Ovary (tissue), 9 donors: ENCODE results near the gene MAP2K5. TPM values are rescaled to one million over a fixed set of nuclear protein-coding genes. Genes with fewer than 3 reads are reported as not detected.

Experiments used
- DNase-seq, 5 donors: peaks; one replicate each; pipeline ENCODE4 v3.0.0-alpha.2; 2019 to 2020
- H3K27ac ChIP-seq, 2 donors: fragments of 200-600 bp; one replicate each; pipeline versions ENCODE4 v1.5.1 to v1.8.0; 2019 to 2022
- H3K27me3 ChIP-seq: fragments of 200-600 bp; one replicate; pipeline ENCODE4 v1.8.0; 2022
- H3K36me3 ChIP-seq: fragments of 200-600 bp; sonication (generic); one replicate; pipeline ENCODE4 v1.5.1; 2019
- H3K4me1 ChIP-seq: one replicate; pipeline ENCODE4 v1.8.1; 2013; ENCODE audit warnings: mild to moderate bottlenecking, moderate library complexity; ENCODE audit not compliant: insufficient read depth
- H3K4me3 ChIP-seq: fragments of 200-600 bp; sonication (generic); one replicate; pipeline ENCODE4 v1.5.1; 2017
- H3K9me3 ChIP-seq, 2 donors: fragments of 200-600 bp in 1 of 2; sonication (generic) in 1 of 2; one replicate each; pipeline versions ENCODE4 v1.5.1 to v1.8.1; 2013 to 2019; ENCODE audit warnings: mild to moderate bottlenecking in 1 of 2, moderate library complexity in 1 of 2
- CTCF ChIP-seq, 3 donors: fragments of 450-650 bp in 2 of 3; fragments of 200-600 bp in 1 of 3; IDR thresholded peaks; one replicate each; pipeline versions ENCODE4 v1.5.1 to v1.8.0; 2016 to 2022; ENCODE audit warnings: antibody characterized with exemption in 3 of 3, mild to moderate bottlenecking in 1 of 3
- EP300 ChIP-seq: sonication (generic); formaldehyde crosslinking; IDR thresholded peaks from one replicate; pipeline ENCODE4 v1.6.1; 2017; ENCODE audit warnings: antibody characterized with exemption
- POLR2A ChIP-seq: fragments of 450-650 bp; IDR thresholded peaks from one replicate; pipeline ENCODE4 v1.6.1; 2017; ENCODE audit warnings: antibody characterized with exemption, mild to moderate bottlenecking, moderate library complexity
- WGBS, 3 donors: extraction: QIAGEN DNeasy Blood & Tissue Kit in 1 of 3; methylation state at CpG; one replicate each; pipeline versions ENCODE4 v1.1.5 to v1.1.7; 2013 to 2017; 5-methylcytosine and 5-hydroxymethylcytosine counted together
- intact Hi-C, 4 donors: fragments of 100-400 bp; cut with DNase I; formaldehyde crosslinking; loops; one replicate each; pipeline versions ENCODE4 v1.11.0 to v1.15.1; 2022 to 2023
- polyA plus RNA-seq, 2 donors: library from polyadenylated mRNA; stranded (reverse); fragments of 200-250 nt in 1 of 2; fragments of 350-450 nt in 1 of 2; fragmentation: Illumina TruSeq in 1 of 2; extraction: RNeasy Lipid Tissue Mini Kit (QIAGEN cat#74804) in 1 of 2; gene quantifications; one replicate each; pipeline ENCODE4 v1.2.3, GENCODE V29; 2013 to 2014
- total RNA-seq, 7 donors: library from RNA; depleted of rRNA in 2 of 7; stranded (reverse); fragments of >200 nt in 2 of 7; fragmentation: NEBNext Ultra II Directional in 3 of 7; extraction: Animal tissue kit (Norgen Biotek cat#: 25700) in 3 of 7; gene quantifications; one replicate each; pipeline versions ENCODE4 v1.1.0 to v1.2.4, GENCODE V29; 2016 to 2023
- donor health status: DM: no; HTN: no; CAD: no; lungs with moderate emphysema.
- donor health status: DM: no; HTN: no; CAD: no.
- donor health status: Bipolar disorder and iron deficiency.
- donor health status: DM: yes; HTN: yes; CAD: no.
- donor health status: DM: no; HTN: no; CAD: no.
- donor health status: DM: yes; HTN: yes; CAD: no.

MAP2K5 gene
- total and polyA plus RNA-seq, 9 donors: 4.0 to 39.8 (median 23.2) TPM

- no peak for DNase-seq
- no peak overlapping the region for H3K4me3 ChIP-seq
- TF ChIP-seq POLR2A: no peak
- TF ChIP-seq EP300: no peak
- no peak for TF ChIP-seq CTCF (IDR thresholded peaks at IDR 0.05)
- 74 to 79% (median 76%) methylated on average over 13 of the region's 13 CpGs for WGBS, 3 donors
- no peak overlapping the region for H3K27ac ChIP-seq
- H3K36me3 ChIP-seq: no peaks in the 10 kb centered on the region
- intact Hi-C loops: loop anchor here in 2 of 4 donors (10.0 kb wide), 1 partner anchor 333 kb away; no protein-coding TSS in a partner anchor
- H3K4me1 ChIP-seq: no peaks in the 10 kb centered on the region
- no peaks in the 10 kb centered on the region for H3K9me3 ChIP-seq
- H3K27me3 ChIP-seq: no peaks in the 10 kb centered on the region
Measured at GRCh38 chr15:67501836-67502461, 40.6 kb upstream of the MAP2K5 start.

DNA sequence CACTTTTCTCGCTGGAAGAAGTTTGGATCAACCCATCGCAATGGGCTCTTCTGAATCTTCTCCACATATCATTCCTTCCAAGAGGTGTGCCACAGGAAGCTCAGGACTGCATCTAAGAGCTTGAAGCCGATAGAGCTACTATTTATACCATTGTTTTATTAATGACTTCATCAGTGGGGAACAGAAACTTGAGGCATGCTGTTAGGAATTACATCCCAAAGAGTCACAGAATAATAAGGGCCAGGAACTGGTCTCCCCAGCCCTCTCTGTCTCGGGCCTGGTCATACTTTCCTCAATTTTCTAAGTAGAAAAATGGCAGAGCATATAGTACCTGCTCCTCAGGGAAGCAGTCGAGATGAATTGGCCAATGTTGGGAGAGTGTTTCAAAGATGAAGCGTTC lies 38.4 kb upstream of the MAP2K5 start:
- H3K9me3 ChIP-seq: no peaks in the 10 kb centered on the region
- no peak for DNase-seq
- H3K27ac ChIP-seq: no peak overlapping the region
- H3K4me1 ChIP-seq: no peaks in the 10 kb centered on the region
- intact Hi-C loops: loop anchor here in 2 of 4 donors (10.0 kb wide), 1 partner anchor 331 kb away; no protein-coding TSS in a partner anchor
- TF ChIP-seq EP300 (no peak), POLR2A (no peak), CTCF (IDR thresholded peaks at IDR 0.05) (no peak)
- H3K27me3 ChIP-seq: no peaks in the 10 kb centered on the region
- no peaks in the 10 kb centered on the region for H3K36me3 ChIP-seq
- no peak overlapping the region for H3K4me3 ChIP-seq
- 91 to 96% (median 95%) methylated on average over 6 of the region's 6 CpGs for WGBS, 3 donors

- Histone ChIP-seq H3K4me1 (no peaks in the 10 kb centered on the region), H3K9me3 (no peaks in the 10 kb centered on the region), H3K36me3 (no peaks in the 10 kb centered on the region), H3K27me3 (no peaks in the 10 kb centered on the region), H3K27ac (no peak overlapping the region), H3K4me3 (no peak overlapping the region)
- no peak for DNase-seq
- WGBS, 3 donors: 92 to 95% (median 93%) methylated on average over 5 of the region's 5 CpGs
- TF ChIP-seq POLR2A (no peak), EP300 (no peak), CTCF (IDR thresholded peaks at IDR 0.05) (no peak)
- intact Hi-C loops: loop anchor here in 2 of 4 donors (10.0 kb wide), 1 partner anchor 330 kb away; no protein-coding TSS in a partner anchor
Measured at GRCh38 chr15:67504796-67505195, 37.7 kb upstream of the MAP2K5 start.

DNA sequence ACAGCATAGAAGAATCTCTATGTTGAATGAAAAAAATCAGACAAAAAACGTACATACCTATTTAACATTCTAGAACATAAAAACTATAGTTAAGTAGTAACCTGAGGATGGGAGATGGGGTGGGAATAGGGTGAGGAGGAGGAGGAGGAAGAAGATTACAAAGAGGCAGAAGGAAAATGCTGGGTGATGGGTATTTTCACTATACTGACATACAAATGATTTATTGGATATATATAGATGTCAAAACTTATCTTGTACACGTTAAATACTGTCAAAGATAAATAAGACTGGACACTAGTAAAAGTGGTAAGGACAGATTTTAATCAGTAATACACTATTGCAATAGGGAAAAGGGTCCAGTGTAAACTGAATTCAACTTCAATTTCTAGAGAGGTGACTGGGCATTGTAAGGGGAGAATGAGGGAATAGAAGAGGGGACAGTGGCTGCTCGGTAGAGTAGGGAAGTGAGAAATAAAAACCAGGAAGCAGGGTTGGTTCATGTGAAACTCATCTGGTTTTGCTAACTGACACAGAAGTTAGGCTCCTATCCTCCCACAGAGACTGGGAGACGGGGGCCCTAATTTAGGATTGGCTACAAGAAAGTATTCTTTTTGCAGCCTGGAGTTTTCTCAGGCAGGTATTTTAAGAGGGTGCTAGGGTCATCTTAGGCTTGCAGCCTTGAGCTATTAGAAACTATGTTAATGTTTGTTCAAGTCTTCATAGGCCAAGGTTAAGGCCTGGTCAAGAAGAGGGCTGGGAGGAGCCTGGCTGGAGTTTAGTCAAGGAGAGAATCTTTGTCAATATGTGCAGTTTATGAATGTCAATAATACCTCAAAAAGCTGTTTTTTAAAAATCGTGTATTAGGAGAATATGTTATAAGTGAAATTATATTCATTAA lies 36.6 kb upstream of the MAP2K5 start:
- TF ChIP-seq EP300: no peak
- no peak for TF ChIP-seq CTCF (IDR thresholded peaks at IDR 0.05)
- TF ChIP-seq POLR2A: no peak
- no peak for DNase-seq
- WGBS, 3 donors: 62 to 74% (median 72%) methylated on average over 5 of the region's 5 CpGs

More for the DNA sequence above, 36.6 kb upstream of the MAP2K5 start:
- H3K9me3 ChIP-seq: no peaks in the 10 kb centered on the region
- no peaks in the 10 kb centered on the region for H3K4me1 ChIP-seq
- H3K27me3 ChIP-seq: no peaks in the 10 kb centered on the region
- no peaks in the 10 kb centered on the region for H3K36me3 ChIP-seq
- H3K4me3 ChIP-seq: no peak overlapping the region
- intact Hi-C loops: loop anchor here in 2 of 4 donors (10.0 kb wide), 1 partner anchor 329 kb away; no protein-coding TSS in a partner anchor
- no peak overlapping the region for H3K27ac ChIP-seq
